ENCODE measurements around the gene TRIM74.
A peak's percentile ranks its signal among the peaks of the same experiment; 100 is the strongest.
"Not testable (repeated sequence)": the region's sequence is repeated elsewhere in the genome, so short reads cannot be mapped to it uniquely, and the experiment has no call there.

TRIM74 gene

GRCh38 chr7:72954563-72955198 lies 14.6 kb downstream of the TRIM74 start:
- FAIRE-seq: not testable (repeated sequence)

- FAIRE-seq: not testable (repeated sequence)
Measured at GRCh38 chr7:72953901-72954562, 15.2 kb downstream of the TRIM74 start.

GRCh38 chr7:72950432-72950831 lies 18.8 kb downstream of the TRIM74 start:
- not testable (repeated sequence) for FAIRE-seq

GRCh38 chr7:72949686-72950085 lies 19.6 kb downstream of the TRIM74 start:
- FAIRE-seq: not testable (repeated sequence)

GRCh38 chr7:72949276-72949675 lies 20.0 kb downstream of the TRIM74 start:
- FAIRE-seq: not testable (repeated sequence)

- not testable (repeated sequence) for FAIRE-seq
Measured at GRCh38 chr7:72948714-72949113, 20.6 kb downstream of the TRIM74 start.

GRCh38 chr7:72946130-72946745 lies 23.0 kb downstream of the TRIM74 start:
- not testable (repeated sequence) for FAIRE-seq

- not testable (repeated sequence) for FAIRE-seq
Measured at GRCh38 chr7:72945597-72945996, 23.7 kb downstream of the TRIM74 start.

GRCh38 chr7:72944937-72945336 lies 24.3 kb downstream of the TRIM74 start:
- FAIRE-seq: not testable (repeated sequence)

GRCh38 chr7:72942956-72943355 lies 26.3 kb downstream of the TRIM74 start:
- FAIRE-seq: not testable (repeated sequence)

GRCh38 chr7:72942022-72942705 lies 27.1 kb downstream of the TRIM74 start:
- FAIRE-seq: not testable (repeated sequence)

GRCh38 chr7:72928216-72928615 lies 41.0 kb downstream of the TRIM74 start:
- FAIRE-seq: not testable (repeated sequence)

GRCh38 chr7:72927791-72928190 lies 41.5 kb downstream of the TRIM74 start:
- not testable (repeated sequence) for FAIRE-seq

- FAIRE-seq: no peak
Measured at GRCh38 chr7:72925546-72926120, 43.6 kb downstream of the TRIM74 start.

GRCh38 chr7:72924733-72925545 lies 44.3 kb downstream of the TRIM74 start, which contains the start of gene POM121:
Gene POM121 (plus strand): TSS chr7:72925095. CDS start chr7:72925122, 27 bp downstream.
- no peak for FAIRE-seq

GRCh38 chr7:72924386-72924732 lies 44.9 kb downstream of the TRIM74 start:
- FAIRE-seq: no peak

GRCh38 chr7:72919256-72919775 lies 50.0 kb downstream of the TRIM74 start:
- FAIRE-seq: no peak

GRCh38 chr7:72914756-72915525 lies 54.3 kb downstream of the TRIM74 start:
- peak; percentile 21 for FAIRE-seq

- not testable (repeated sequence) for FAIRE-seq
Measured at GRCh38 chr7:72913750-72914149, 55.5 kb downstream of the TRIM74 start.

- FAIRE-seq: not testable (repeated sequence)
Measured at GRCh38 chr7:72911395-72911794, 57.9 kb downstream of the TRIM74 start.

Data from A204.1 (cell line).